Heart left ventricle (tissue), 16 donors: ENCODE measurements around the gene LACRT. TPM values are rescaled to one million over a fixed set of nuclear protein-coding genes. Genes with fewer than 3 reads are reported as not detected.
"Not testable (repeated sequence)": the region's sequence is repeated elsewhere in the genome, so short reads cannot be mapped to it uniquely, and the experiment has no call there.

Source experiments
- ATAC-seq, 4 donors: fragments of 200-7000 bp; cut with Tn5 transposase; one replicate each; pipeline ENCODE4 v1.9.1; 2020 to 2022; ENCODE audit warnings: moderate library complexity in 4 of 4, mild to moderate bottlenecking in 3 of 4, moderate number of reproducible peaks in 1 of 4
- DNase-seq, 5 donors: peaks; one replicate each; pipeline ENCODE4 v3.0.0-alpha.2; 2020
- H3K27ac ChIP-seq, 12 donors: fragments of 200-600 bp; sonication (generic) in 4 of 12; one replicate each; pipeline versions ENCODE4 v1.5.0 to v1.8.0; 2016 to 2022; ENCODE audit warnings: mild to moderate bottlenecking in 2 of 12
- H3K27me3 ChIP-seq, 9 donors: fragments of 200-600 bp; sonication (generic) in 2 of 9; one replicate each; pipeline versions ENCODE4 v1.5.1 to v1.8.0; 2016 to 2022; ENCODE audit warnings: mild to moderate bottlenecking in 3 of 9
- H3K36me3 ChIP-seq, 9 donors: fragments of 200-600 bp; sonication (generic) in 2 of 9; one replicate each; pipeline versions ENCODE4 v1.5.0 to v1.8.0; 2018 to 2022; ENCODE audit warnings: mild to moderate bottlenecking in 2 of 9
- H3K4me1 ChIP-seq, 12 donors: fragments of 200-600 bp; sonication (generic) in 4 of 12; one replicate each; pipeline versions ENCODE4 v1.5.0 to v1.8.0; 2016 to 2022; ENCODE audit warnings: mild to moderate bottlenecking in 3 of 12
- H3K4me3 ChIP-seq, 12 donors: fragments of 200-600 bp; sonication (generic) in 4 of 12; one replicate each; pipeline versions ENCODE4 v1.5.0 to v1.8.0; 2017 to 2022; ENCODE audit warnings: mild to moderate bottlenecking in 9 of 12, moderate library complexity in 4 of 12
- H3K9me3 ChIP-seq, 12 donors: fragments of 200-600 bp; sonication (generic) in 4 of 12; one replicate each; pipeline versions ENCODE4 v1.5.0 to v1.8.0; 2016 to 2022; ENCODE audit warnings: mild to moderate bottlenecking in 1 of 12
- POLR2A ChIP-seq, 2 donors: fragments of 450-650 bp; IDR thresholded peaks; one replicate each; pipeline ENCODE4 v1.6.1; 2017; ENCODE audit warnings: antibody characterized with exemption in 2 of 2, mild to moderate bottlenecking in 2 of 2, moderate library complexity in 2 of 2
- WGBS, 4 donors: extraction: QIAGEN DNeasy Blood & Tissue Kit in 2 of 4; methylation state at CpG; one replicate each; pipeline versions ENCODE4 v1.1.5 to v1.1.7; 2013 to 2018; 5-methylcytosine and 5-hydroxymethylcytosine counted together
- intact Hi-C, 10 donors: fragments of 100-400 bp; cut with DNase I; formaldehyde crosslinking; loops; one replicate each; pipeline versions ENCODE4 v1.11.1 to v1.14.2; 2022
- polyA plus RNA-seq, 2 donors: library from polyadenylated mRNA; stranded (reverse); fragments of 200-250 nt; gene quantifications; one replicate each; pipeline ENCODE4 v1.2.3, GENCODE V29; 2013
- total RNA-seq, 9 donors: library from RNA; depleted of rRNA in 2 of 9; stranded (reverse); fragments of >200 nt in 2 of 9; fragmentation: NEBNext Ultra II Directional in 3 of 9; extraction: Animal tissue kit (Norgen Biotek cat#: 25700) in 3 of 9; gene quantifications; one replicate each; pipeline versions ENCODE4 v1.1.0 to v1.2.4, GENCODE V29; 2016 to 2023
- TF ChIP-seq, protein P1 (sequence below), 12 donors: fragments of 200-600 bp; sonication (generic) in 4 of 12; IDR thresholded peaks; one replicate each; pipeline versions ENCODE4 v1.5.0 to v1.8.0; 2018 to 2022; ENCODE audit warnings: antibody characterized with exemption in 12 of 12, mild to moderate bottlenecking in 5 of 12
- donor health status: ischemic (EF 13 %, LVEDD 7.1; RV severe dilation, severe dysfunction).
- donor health status: healthy with polysubstance abuse.
- donor health status: DM: no; HTN: yes; CAD: no.
- donor health status: DM: no; HTN: no; CAD: no.
- donor health status: ischemic (EF 25% LVEDD 6.9; RV normal size, moderate dysfunction).
- donor health status: ischemic (EF 25% LVEDD 5.7; RV mildly dilated, moderate dysfunction).
- donor health status: healthy.
- donor health status: DM: yes; HTN: yes; CAD: no.
- donor health status: ischemic (EF 35%, LVEDD 5.7; RV mildly dilated, moderate dysfunction).
- donor health status: nonischemic (EF 11% LVEDD 7.7; RV severe dilation, severe dysfunction).
- donor health status: DM: yes; HTN: yes; CAD: no.
- donor health status: PGD.
- donor health status: ischemic (EF 29% LVEDD 5.4; RV normal size, mild dysfunction).
- donor health status: nonischemic (EF 23%, LVEDD 6.1; RV moderate dilation, normal function).

Gene LACRT
- total and polyA plus RNA-seq, 11 donors: not detected

- no peak for DNase-seq
- no peaks in the 10 kb centered on the region for H3K4me1 ChIP-seq
- H3K27me3 ChIP-seq: peaks cover 0 to 32% (median 9%) of the 10 kb centered on the region in 9 donors
- WGBS, 4 donors: 56 to 60% (median 58%) methylated on average over 5 of the region's 5 CpGs
- intact Hi-C loops: no loop called here
- no peak for ATAC-seq
- no peaks in the 10 kb centered on the region for H3K36me3 ChIP-seq
- H3K27ac ChIP-seq: no peak overlapping the region
- H3K4me3 ChIP-seq: no peak overlapping the region
- no peak for TF ChIP-seq POLR2A (IDR thresholded peaks at IDR 0.05)
- TF ChIP-seq, protein P1, sequence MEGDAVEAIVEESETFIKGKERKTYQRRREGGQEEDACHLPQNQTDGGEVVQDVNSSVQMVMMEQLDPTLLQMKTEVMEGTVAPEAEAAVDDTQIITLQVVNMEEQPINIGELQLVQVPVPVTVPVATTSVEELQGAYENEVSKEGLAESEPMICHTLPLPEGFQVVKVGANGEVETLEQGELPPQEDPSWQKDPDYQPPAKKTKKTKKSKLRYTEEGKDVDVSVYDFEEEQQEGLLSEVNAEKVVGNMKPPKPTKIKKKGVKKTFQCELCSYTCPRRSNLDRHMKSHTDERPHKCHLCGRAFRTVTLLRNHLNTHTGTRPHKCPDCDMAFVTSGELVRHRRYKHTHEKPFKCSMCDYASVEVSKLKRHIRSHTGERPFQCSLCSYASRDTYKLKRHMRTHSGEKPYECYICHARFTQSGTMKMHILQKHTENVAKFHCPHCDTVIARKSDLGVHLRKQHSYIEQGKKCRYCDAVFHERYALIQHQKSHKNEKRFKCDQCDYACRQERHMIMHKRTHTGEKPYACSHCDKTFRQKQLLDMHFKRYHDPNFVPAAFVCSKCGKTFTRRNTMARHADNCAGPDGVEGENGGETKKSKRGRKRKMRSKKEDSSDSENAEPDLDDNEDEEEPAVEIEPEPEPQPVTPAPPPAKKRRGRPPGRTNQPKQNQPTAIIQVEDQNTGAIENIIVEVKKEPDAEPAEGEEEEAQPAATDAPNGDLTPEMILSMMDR (IDR thresholded peaks at IDR 0.05): no peak
- no peaks in the 10 kb centered on the region for H3K9me3 ChIP-seq
Observed at GRCh38 chr12:54678131-54678530, 43.4 kb upstream of the LACRT start.

DNA sequence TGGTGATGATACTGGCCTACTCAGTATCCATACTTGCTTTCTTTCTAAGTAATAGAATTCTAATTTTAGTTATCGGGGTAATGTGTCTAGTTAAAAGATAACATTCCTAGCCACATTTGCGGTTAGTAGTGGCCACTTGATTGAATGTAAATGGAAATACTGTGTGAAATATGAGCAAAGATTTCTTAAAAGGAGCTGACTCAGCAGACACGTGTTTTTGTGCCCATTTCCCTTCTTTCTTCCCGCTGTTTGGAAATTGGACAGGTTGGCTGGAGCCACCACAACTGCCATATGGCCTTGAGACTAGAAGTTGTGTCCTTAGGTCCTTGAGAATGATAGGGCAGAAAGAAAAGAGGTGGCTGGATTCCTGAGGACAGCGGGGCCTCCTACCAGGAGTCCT is 33.2 kb upstream of the LACRT start:
- DNase-seq (no peak), ATAC-seq (no peak)
- no peak for TF ChIP-seq POLR2A (IDR thresholded peaks at IDR 0.05)
- TF ChIP-seq, protein P1 (IDR thresholded peaks at IDR 0.05): no peak
- Histone ChIP-seq H3K27ac (no peak overlapping the region), H3K4me1 (no peaks in the 10 kb centered on the region), H3K27me3 (peaks cover 0 to 4% (median 0%) of the 10 kb centered on the region in 9 donors), H3K9me3 (no peaks in the 10 kb centered on the region), H3K36me3 (no peaks in the 10 kb centered on the region), H3K4me3 (no peak overlapping the region)
- intact Hi-C loops: no loop called here
- WGBS, 4 donors: 84 to 88% (median 87%) methylated on average over 5 of the region's 5 CpGs

DNA sequence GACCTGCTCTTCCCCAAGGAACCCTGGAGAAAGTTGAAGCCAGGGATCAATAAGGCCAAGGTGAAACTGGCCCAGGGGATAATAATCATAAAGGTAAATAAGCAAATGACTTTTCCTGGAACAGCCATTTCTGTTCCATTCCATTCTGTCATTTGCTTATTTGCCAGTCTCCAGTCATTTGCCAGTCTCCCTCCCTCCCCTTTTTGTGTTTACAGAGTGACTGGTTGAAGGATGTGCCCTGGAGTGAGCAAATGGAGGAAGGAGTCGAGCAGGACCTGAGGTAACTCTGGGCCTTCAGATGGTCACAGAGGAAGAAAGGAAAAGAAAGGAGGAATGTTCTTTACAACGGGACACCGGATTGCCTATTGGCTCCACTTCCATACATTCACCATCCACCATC is 31.3 kb upstream of the LACRT start:
- Histone ChIP-seq H3K4me3 (no peak overlapping the region), H3K36me3 (no peaks in the 10 kb centered on the region), H3K27ac (no peak overlapping the region), H3K4me1 (no peaks in the 10 kb centered on the region), H3K27me3 (peaks cover 0 to 3% (median 0%) of the 10 kb centered on the region in 9 donors), H3K9me3 (no peaks in the 10 kb centered on the region)
- WGBS, 4 donors: 72 to 87% (median 76%) methylated on average over 3 of the region's 3 CpGs
- TF ChIP-seq, protein P1 (IDR thresholded peaks at IDR 0.05): no peak
- TF ChIP-seq POLR2A (IDR thresholded peaks at IDR 0.05): no peak
- intact Hi-C loops: no loop called here
- DNase-seq: no peak
- ATAC-seq: no peak

GRCh38 chr12:54665022-54665635 is 30.4 kb upstream of the LACRT start:
- H3K4me1 ChIP-seq, H3K27me3 ChIP-seq, ATAC-seq, H3K36me3 ChIP-seq, H3K27ac ChIP-seq, DNase-seq, intact Hi-C loops, H3K4me3 ChIP-seq, H3K9me3 ChIP-seq: not testable (repeated sequence)
- 66 to 79% (median 76%) methylated on average over 3 of the region's 3 CpGs for WGBS, 4 donors

DNA sequence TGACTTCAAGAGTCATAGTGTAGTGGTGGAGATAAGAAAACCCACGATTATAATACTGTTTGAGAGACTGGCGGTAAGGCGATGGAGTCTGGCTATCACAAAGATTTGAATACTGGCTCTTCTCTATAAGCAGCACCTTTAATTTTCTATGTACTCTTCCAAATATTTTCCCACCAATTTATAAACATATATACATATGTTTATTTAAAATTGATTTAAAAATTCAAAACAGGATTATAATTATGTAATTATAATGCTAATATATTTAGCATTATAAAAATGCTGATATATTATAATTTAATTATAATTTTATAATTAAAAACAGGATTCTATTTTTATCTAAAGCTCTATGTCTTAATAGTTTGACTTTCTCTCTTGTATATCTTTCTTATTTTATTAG is 28.9 kb upstream of the LACRT start:
- no peaks in the 10 kb centered on the region for H3K36me3 ChIP-seq
- H3K27me3 ChIP-seq: peaks cover 0 to 13% (median 0%) of the 10 kb centered on the region in 9 donors
- H3K9me3 ChIP-seq: no peaks in the 10 kb centered on the region
- DNase-seq (no peak), ATAC-seq (no peak)
- no peak overlapping the region for H3K4me3 ChIP-seq
- intact Hi-C loops: no loop called here
- no peak overlapping the region for H3K27ac ChIP-seq
- TF ChIP-seq POLR2A (IDR thresholded peaks at IDR 0.05): no peak
- WGBS, 4 donors: 65 to 73% (median 68%) methylated on average over 3 of the region's 3 CpGs
- H3K4me1 ChIP-seq: no peaks in the 10 kb centered on the region
